CD14-positive monocyte (primary cell): ENCODE data around the gene GUCY2D. TPM values are rescaled to one million over a fixed set of nuclear protein-coding genes. Genes with fewer than 3 reads are reported as not detected.

ENCODE experiments used
- DNase-seq, 3 donors: peaks; one replicate each; pipeline ENCODE4 v3.0.0-alpha.2; 2011 to 2022
- H2AFZ ChIP-seq: 2 replicates; pipeline ENCODE4 v1.6.0; 2012; ENCODE audit warnings: mild to moderate bottlenecking, low read depth, low read length, inconsistent platforms; ENCODE audit not compliant: insufficient read depth, poor library complexity, severe bottlenecking
- H3K27ac ChIP-seq, 2 donors: 1 replicate in 1 of 2; 2 replicates in 1 of 2; pipeline ENCODE4 v1.5.1; 2012 to 2013; ENCODE audit warnings: low read length in 2 of 2, control low read depth in 1 of 2, inconsistent platforms in 1 of 2, low read depth in 1 of 2, mild to moderate bottlenecking in 1 of 2
- H3K27me3 ChIP-seq, 2 donors: one replicate each; pipeline versions ENCODE4 v1.6.0 to v1.6.1; 2011 to 2013; ENCODE audit warnings: low read length in 2 of 2; ENCODE audit not compliant: control insufficient read depth in 2 of 2, insufficient read depth in 2 of 2
- H3K36me3 ChIP-seq, 2 donors: replicated peaks in 1 of 2; 1 replicate in 1 of 2; 2 replicates in 1 of 2; pipeline versions ENCODE4 v1.5.1 to v1.6.1; 2012 to 2013; ENCODE audit warnings: low read length in 2 of 2, control low read depth in 1 of 2, inconsistent platforms in 1 of 2, mild to moderate bottlenecking in 1 of 2; ENCODE audit not compliant: insufficient read depth in 2 of 2, control insufficient read depth in 1 of 2
- H3K4me1 ChIP-seq, 2 donors: 1 replicate in 1 of 2; 2 replicates in 1 of 2; pipeline versions ENCODE4 v1.5.1 to v1.6.1; 2012 to 2013; ENCODE audit warnings: low read length in 2 of 2, control low read depth in 1 of 2, inconsistent platforms in 1 of 2, mild to moderate bottlenecking in 1 of 2, moderate library complexity in 1 of 2; ENCODE audit not compliant: insufficient read depth in 2 of 2, control insufficient read depth in 1 of 2
- H3K4me2 ChIP-seq: replicated peaks from 2 replicates; pipeline ENCODE3; 2012; ENCODE audit warnings: low read length, moderate library complexity, mild to moderate bottlenecking; ENCODE audit not compliant: poor library complexity, severe bottlenecking; ENCODE audit errors: extremely low read depth
- H3K4me3 ChIP-seq, 3 experiments: fragments of 200-600 bp in 1 of 3; sonication (generic) in 1 of 3; replicated peaks in 1 of 3; 1 replicate in 2 of 3; 2 replicates in 1 of 3; pipeline ENCODE4 v1.5.1; 2011 to 2013; ENCODE audit warnings: low read length in 3 of 3, mild to moderate bottlenecking in 3 of 3, control low read depth in 2 of 3, low read depth in 2 of 3, inconsistent platforms in 1 of 3, moderate library complexity in 1 of 3
- H3K79me2 ChIP-seq: 2 replicates; pipeline ENCODE4 v1.6.0; 2012; ENCODE audit warnings: mild to moderate bottlenecking, control low read depth, inconsistent platforms, low read length, moderate library complexity; ENCODE audit not compliant: insufficient read depth
- H3K9ac ChIP-seq: 2 replicates; pipeline ENCODE4 v1.6.0; 2017; ENCODE audit warnings: low read length, mild to moderate bottlenecking; ENCODE audit not compliant: insufficient read depth, poor library complexity, severe bottlenecking
- H3K9me3 ChIP-seq, 2 donors: replicated peaks in 1 of 2; 1 replicate in 1 of 2; 2 replicates in 1 of 2; pipeline versions ENCODE4 v1.5.1 to v1.6.1; 2012 to 2013; ENCODE audit warnings: low read length in 2 of 2, control low read depth in 1 of 2; ENCODE audit not compliant: control insufficient read depth in 1 of 2, insufficient read depth in 1 of 2
- H4K20me1 ChIP-seq: 2 replicates; pipeline ENCODE4 v1.6.0; 2012; ENCODE audit warnings: mild to moderate bottlenecking, low read length, control low read depth, moderate library complexity; ENCODE audit not compliant: insufficient read depth
- H3K27ac Mint-ChIP-seq, 7 donors: one replicate each; pipeline ENCODE4 v1.8.0; 2020; ENCODE audit warnings: mild to moderate bottlenecking in 7 of 7, mixed read lengths in 7 of 7, moderate library complexity in 6 of 7, inconsistent platforms in 2 of 7
- H3K27me3 Mint-ChIP-seq, 3 donors: one replicate each; pipeline ENCODE4 v1.8.0; 2021 to 2022; ENCODE audit warnings: low read depth in 3 of 3, mild to moderate bottlenecking in 3 of 3, mixed read lengths in 3 of 3, moderate library complexity in 3 of 3, inconsistent platforms in 1 of 3
- H3K36me3 Mint-ChIP-seq, 2 donors: one replicate each; pipeline ENCODE4 v1.8.0; 2020; ENCODE audit warnings: mixed read lengths in 2 of 2, inconsistent platforms in 1 of 2, mild to moderate bottlenecking in 1 of 2
- H3K4me1 Mint-ChIP-seq: one replicate; pipeline ENCODE4 v1.8.0; 2020; ENCODE audit warnings: mild to moderate bottlenecking, mixed read lengths
- H3K4me3 Mint-ChIP-seq, 2 donors: one replicate each; pipeline ENCODE4 v1.8.0; 2020; ENCODE audit warnings: mild to moderate bottlenecking in 2 of 2, mixed read lengths in 2 of 2, moderate library complexity in 1 of 2
- H3K9me3 Mint-ChIP-seq, 7 donors: one replicate each; pipeline ENCODE4 v1.8.0; 2020 to 2022; ENCODE audit warnings: mixed read lengths in 7 of 7, mild to moderate bottlenecking in 6 of 7, moderate library complexity in 6 of 7, inconsistent platforms in 2 of 7
- CTCF ChIP-seq: fragments of 200-600 bp; IDR thresholded peaks from one replicate; pipeline ENCODE4 v1.8.0; 2022; ENCODE audit warnings: antibody characterized with exemption, mild to moderate bottlenecking
- WGBS: methylation state at CpG from one replicate; pipeline ENCODE4 v1.1.5; 2013; ENCODE audit warnings: missing lambda C conversion rate; ENCODE audit not compliant: insufficient coverage; 5-methylcytosine and 5-hydroxymethylcytosine counted together
- intact Hi-C, 2 donors: fragments of 100-400 bp; cut with micrococcal nuclease; formaldehyde crosslinking; loops; one replicate each; pipeline versions ENCODE4 v1.15.0 to v1.15.1; 2023
- polyA plus RNA-seq, 3 donors: library from polyadenylated mRNA; depleted of rRNA in 1 of 3; unstranded in 2 of 3; stranded (reverse) in 1 of 3; fragments of 300-500 nt in 2 of 3; fragments of >200 nt in 1 of 3; fragmentation: Illumina TruSeq in 2 of 3; gene quantifications; 1 replicate in 2 of 3; 2 replicates in 1 of 3; pipeline ENCODE4 v1.2.3, GENCODE V29; 2012 to 2021

Gene GUCY2D
- polyA plus RNA-seq, 3 donors: 0.04 to 0.46 TPM; not detected in 1

- H3K9me3 ChIP-seq: no peaks in the 10 kb centered on the region
- 95% methylated on average over 9 of the region's 9 CpGs for WGBS
- peaks cover 4 to 16% (median 11%) of the 10 kb centered on the region in 3 donors for H3K27me3 Mint-ChIP-seq
- peaks cover 0 to 8% of the 10 kb centered on the region in 2 donors for H3K36me3 Mint-ChIP-seq
- H3K4me3 ChIP-seq: no peak overlapping the region
- peaks cover 50% of the 10 kb centered on the region for H3K4me1 Mint-ChIP-seq
- no peak overlapping the region for H3K27ac ChIP-seq
- DNase-seq: no peak
- no peak overlapping the region for H3K4me3 Mint-ChIP-seq
- peaks cover 0 to 2% (median 0%) of the 10 kb centered on the region in 7 donors for H3K9me3 Mint-ChIP-seq
- H3K9ac ChIP-seq: no peak overlapping the region
- H3K27ac Mint-ChIP-seq: peak overlapping the region in 1 of 7 donors; percentile 53
- no peaks in the 10 kb centered on the region for H3K79me2 ChIP-seq
- no peaks in the 10 kb centered on the region for H4K20me1 ChIP-seq
- H3K4me2 ChIP-seq: no peak overlapping the region
- no peak overlapping the region for H2AFZ ChIP-seq
- TF ChIP-seq CTCF: no peak
- intact Hi-C loops: no loop called here
- peaks cover 0 to 6% of the 10 kb centered on the region in 2 donors for H3K27me3 ChIP-seq
- H3K4me1 ChIP-seq: peaks cover 51 to 55% of the 10 kb centered on the region in 2 donors
- no peaks in the 10 kb centered on the region for H3K36me3 ChIP-seq
These were observed 12.1 kb downstream of the GUCY2D start for GRCh38 chr17:8014558-8014850.

GRCh38 chr17:8015236-8015956, 13.0 kb downstream of the GUCY2D start:
- intact Hi-C loops: no loop called here
- peak overlapping the region in 1 of 3 experiments; percentile 75 for H3K4me3 ChIP-seq
- H3K4me1 ChIP-seq: peaks cover 59 to 64% of the 10 kb centered on the region in 2 donors
- H2AFZ ChIP-seq: peak overlapping the region; percentile 76
- peak overlapping the region; percentile 87 for H3K4me2 ChIP-seq
- H3K9me3 Mint-ChIP-seq: peaks cover 0 to 2% (median 0%) of the 10 kb centered on the region in 7 donors
- peaks cover 0 to 6% of the 10 kb centered on the region in 2 donors for H3K27me3 ChIP-seq
- no peak for TF ChIP-seq CTCF
- no peak overlapping the region for H3K4me3 Mint-ChIP-seq
- DNase-seq: no peak
- peaks cover 0 to 8% of the 10 kb centered on the region in 2 donors for H3K36me3 Mint-ChIP-seq
- 79% methylated on average over 24 of the region's 44 CpGs for WGBS
- peak overlapping the region; percentile 42 for H3K9ac ChIP-seq
- H3K4me1 Mint-ChIP-seq: peaks cover 59% of the 10 kb centered on the region
- H3K27ac ChIP-seq: no peak overlapping the region
- peaks cover 3 to 16% (median 11%) of the 10 kb centered on the region in 3 donors for H3K27me3 Mint-ChIP-seq
- no peaks in the 10 kb centered on the region for H3K36me3 ChIP-seq
- no peaks in the 10 kb centered on the region for H3K79me2 ChIP-seq
- H4K20me1 ChIP-seq: no peaks in the 10 kb centered on the region
- H3K9me3 ChIP-seq: no peaks in the 10 kb centered on the region
- H3K27ac Mint-ChIP-seq: no peak overlapping the region
